Measurements from ENCODE around the gene FTO.

The FTO gene

GRCh38 chr16:53958341-53958880, 254.5 kb downstream of the FTO start:
- no peak overlapping the region for H3K27ac ChIP-seq
- TF ChIP-seq CTCF (conservative IDR thresholded peaks at IDR 0.05) (no peak), ZFX (IDR thresholded peaks at IDR 0.05) (no peak)

- no peak overlapping the region for H3K27ac ChIP-seq
- TF ChIP-seq CTCF (conservative IDR thresholded peaks at IDR 0.05) (no peak), ZFX (IDR thresholded peaks at IDR 0.05) (no peak)
Measured at GRCh38 chr16:53960050-53960812, 256.3 kb downstream of the FTO start.

- no peak overlapping the region for H3K27ac ChIP-seq
- TF ChIP-seq ZFX (IDR thresholded peaks at IDR 0.05) (no peak), CTCF (conservative IDR thresholded peaks at IDR 0.05) (no peak)
Measured at GRCh38 chr16:53960954-53961616, 257.1 kb downstream of the FTO start.

GRCh38 chr16:53962041-53962440, 258.1 kb downstream of the FTO start:
- TF ChIP-seq ZFX (IDR thresholded peaks at IDR 0.05) (no peak), CTCF (conservative IDR thresholded peaks at IDR 0.05) (no peak)
- H3K27ac ChIP-seq: no peak overlapping the region

- no peak overlapping the region; the same call in 1 of the 2 replicates for H3K27ac ChIP-seq
- TF ChIP-seq CTCF (conservative IDR thresholded peaks at IDR 0.05): no peak
- no peak for TF ChIP-seq ZFX (IDR thresholded peaks at IDR 0.05)
Measured at GRCh38 chr16:53964145-53964790, 260.3 kb downstream of the FTO start.

- no peak overlapping the region for H3K27ac ChIP-seq
- no peak for TF ChIP-seq CTCF (conservative IDR thresholded peaks at IDR 0.05)
- TF ChIP-seq ZFX (IDR thresholded peaks at IDR 0.05): no peak
Measured at GRCh38 chr16:53966821-53967571, 263.0 kb downstream of the FTO start.
